Ovary (tissue), 3 donors: Measurements from ENCODE around the gene RTKN.
"Not testable (repeated sequence)": the region's sequence is repeated elsewhere in the genome, so short reads cannot be mapped to it uniquely, and the experiment has no call there.

ENCODE experiments used
- CTCF ChIP-seq, 3 donors: fragments of 450-650 bp in 2 of 3; fragments of 200-600 bp in 1 of 3; IDR thresholded peaks; one replicate each; pipeline versions ENCODE4 v1.5.1 to v1.8.0; 2016 to 2022; ENCODE audit warnings: antibody characterized with exemption in 3 of 3, mild to moderate bottlenecking in 1 of 3
- EP300 ChIP-seq: sonication (generic); formaldehyde crosslinking; IDR thresholded peaks from one replicate; pipeline ENCODE4 v1.6.1; 2017; ENCODE audit warnings: antibody characterized with exemption
- POLR2A ChIP-seq: fragments of 450-650 bp; IDR thresholded peaks from one replicate; pipeline ENCODE4 v1.6.1; 2017; ENCODE audit warnings: antibody characterized with exemption, mild to moderate bottlenecking, moderate library complexity
- donor health status: DM: no; HTN: no; CAD: no.

DNA sequence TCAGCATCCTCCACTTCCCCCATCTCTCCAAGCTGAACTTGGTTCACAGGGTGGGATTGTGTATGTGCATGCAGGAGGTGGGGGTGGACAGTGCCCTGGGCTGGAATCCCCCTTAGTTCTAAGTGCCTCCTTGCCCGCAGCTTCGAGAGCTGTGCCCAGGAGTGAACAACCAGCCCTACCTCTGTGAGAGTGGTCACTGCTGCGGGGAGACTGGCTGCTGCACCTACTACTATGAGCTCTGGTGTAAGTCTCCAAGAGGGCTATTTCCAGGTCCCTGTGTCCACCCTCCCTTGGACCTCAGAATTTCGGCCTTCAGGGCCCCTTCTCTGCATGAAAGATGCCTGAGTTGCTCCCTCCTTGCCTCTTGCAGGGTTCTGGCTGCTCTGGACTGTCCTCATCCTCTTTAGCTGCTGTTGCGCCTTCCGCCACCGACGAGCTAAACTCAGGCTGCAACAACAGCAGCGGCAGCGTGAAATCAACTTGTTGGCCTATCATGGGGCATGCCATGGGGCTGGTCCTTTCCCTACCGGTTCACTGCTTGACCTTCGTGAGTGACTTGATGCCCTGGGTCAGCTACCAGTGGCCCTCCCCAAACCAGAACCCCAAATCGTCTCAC is 17.9 kb upstream of the RTKN start:
- TF ChIP-seq EP300; CTCF (IDR thresholded peaks at IDR 0.05); POLR2A: not testable (repeated sequence)
